ENCODE measurements around the gene ARMS2. TPM values are rescaled to one million over a fixed set of nuclear protein-coding genes. Genes with fewer than 3 reads are reported as not detected.

The ARMS2 gene
- total RNA-seq, 1 donor: not detected

- no peak overlapping the region for H3K4me3 ChIP-seq (ENCODE audit: insufficient read depth, low read length)
- DNase-seq (ENCODE audit: insufficient read length, low spot score, missing footprints): no peak
- H3K9me3 ChIP-seq (ENCODE audit: low read depth, low read length): no peaks in the 10 kb centered on the region
- no peak for TF ChIP-seq CTCF (IDR thresholded peaks at IDR 0.05; ENCODE audit: extremely low read depth, low read depth, low read length)
- H3K27me3 ChIP-seq (ENCODE audit: insufficient read depth, low read length): no peaks in the 10 kb centered on the region
- H3K36me3 ChIP-seq (ENCODE audit: insufficient read depth, low read length): no peaks in the 10 kb centered on the region
- H3K79me2 ChIP-seq (ENCODE audit: insufficient read depth, low read length): no peaks in the 10 kb centered on the region
- no peak overlapping the region for H3K4me2 ChIP-seq (ENCODE audit: insufficient read depth, low read length)
- H3K27ac ChIP-seq (ENCODE audit: low read depth, low read length): no peak overlapping the region
- H2AFZ ChIP-seq (ENCODE audit: low read length): no peak overlapping the region
- H3K4me1 ChIP-seq (ENCODE audit: insufficient read depth, low read length): peaks cover 5% of the 10 kb centered on the region
- no peaks in the 10 kb centered on the region for H4K20me1 ChIP-seq (ENCODE audit: insufficient read depth, low read length)
These were observed 4.0 kb upstream of the ARMS2 start for GRCh38 chr10:122450353-122450990.

DNA sequence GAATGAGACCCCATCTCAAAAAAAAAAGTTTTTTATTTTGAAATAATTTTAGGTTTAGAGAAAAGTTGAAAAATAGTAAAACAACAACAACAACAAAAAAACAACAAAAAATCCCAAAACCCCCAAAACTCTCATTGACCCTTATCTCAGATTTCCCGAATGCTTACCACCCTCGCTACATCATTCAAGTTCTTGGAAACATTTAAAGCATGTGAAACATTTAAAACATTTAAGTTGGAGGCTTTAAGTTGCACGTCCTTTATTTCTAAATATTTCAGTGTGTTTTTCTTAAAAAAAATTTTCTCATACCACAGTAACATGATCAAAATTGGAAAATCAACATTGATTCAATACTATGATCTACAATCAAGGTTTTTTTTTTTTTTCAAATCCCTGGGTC is 382 bp upstream of the ARMS2 start:
- no peaks in the 10 kb centered on the region for H3K79me2 ChIP-seq (ENCODE audit: insufficient read depth, low read length)
- no peaks in the 10 kb centered on the region for H4K20me1 ChIP-seq (ENCODE audit: insufficient read depth, low read length)
- no peak overlapping the region for H3K4me2 ChIP-seq (ENCODE audit: insufficient read depth, low read length)
- H3K4me3 ChIP-seq (ENCODE audit: insufficient read depth, low read length): no peak overlapping the region
- peaks cover 8% of the 10 kb centered on the region for H3K27me3 ChIP-seq (ENCODE audit: insufficient read depth, low read length)
- no peak overlapping the region for H3K27ac ChIP-seq (ENCODE audit: low read depth, low read length)
- TF ChIP-seq CTCF (IDR thresholded peaks at IDR 0.05; ENCODE audit: extremely low read depth, low read depth, low read length): no peak
- H3K36me3 ChIP-seq (ENCODE audit: insufficient read depth, low read length): no peaks in the 10 kb centered on the region
- H3K4me1 ChIP-seq (ENCODE audit: insufficient read depth, low read length): no peaks in the 10 kb centered on the region
- no peak for DNase-seq (ENCODE audit: insufficient read length, low spot score, missing footprints)
- H3K9me3 ChIP-seq (ENCODE audit: low read depth, low read length): no peaks in the 10 kb centered on the region
- H2AFZ ChIP-seq (ENCODE audit: low read length): no peak overlapping the region

DNA sequence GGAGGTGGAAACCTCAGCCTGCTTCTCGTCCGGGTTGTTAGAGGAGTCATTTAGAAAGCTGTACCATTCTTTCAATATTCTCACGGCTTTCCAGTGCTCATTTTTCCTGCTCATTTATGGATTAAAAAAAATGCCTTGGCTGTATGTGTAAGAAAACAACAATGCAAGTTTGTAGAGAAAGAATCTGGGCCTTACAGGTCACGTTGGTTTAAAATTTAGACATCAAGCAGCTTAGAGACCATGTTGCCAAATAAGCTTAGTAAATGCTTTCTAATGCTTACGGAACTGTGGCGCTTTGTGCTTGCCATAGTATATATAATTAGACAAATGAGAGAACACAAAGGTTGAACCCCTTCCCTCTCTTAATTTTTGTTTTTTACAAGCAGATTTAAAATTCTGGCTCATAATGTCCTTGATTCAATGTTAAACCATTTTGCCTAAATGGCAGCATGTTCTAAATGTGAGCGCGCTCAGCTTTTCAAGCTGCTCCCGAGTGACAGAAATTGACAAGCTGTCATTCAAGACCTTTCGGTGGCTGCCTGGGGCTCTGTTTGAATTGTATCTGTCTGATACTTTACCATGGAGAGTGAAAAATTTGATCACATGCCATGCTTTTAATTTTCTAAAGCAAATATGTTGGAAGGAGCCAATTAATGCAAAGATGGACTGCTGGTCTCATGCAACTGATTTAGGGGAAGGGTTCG is 1.1 kb downstream of the ARMS2 start:
- Histone ChIP-seq H3K9me3 (ENCODE audit: low read depth, low read length) (no peaks in the 10 kb centered on the region), H3K4me2 (ENCODE audit: insufficient read depth, low read length) (no peak overlapping the region), H4K20me1 (ENCODE audit: insufficient read depth, low read length) (no peaks in the 10 kb centered on the region), H2AFZ (ENCODE audit: low read length) (no peak overlapping the region), H3K27ac (ENCODE audit: low read depth, low read length) (no peak overlapping the region), H3K4me3 (ENCODE audit: insufficient read depth, low read length) (no peak overlapping the region), H3K36me3 (ENCODE audit: insufficient read depth, low read length) (no peaks in the 10 kb centered on the region), H3K27me3 (ENCODE audit: insufficient read depth, low read length) (peaks cover 8% of the 10 kb centered on the region), H3K4me1 (ENCODE audit: insufficient read depth, low read length) (peaks cover 2% of the 10 kb centered on the region), H3K79me2 (ENCODE audit: insufficient read depth, low read length) (no peaks in the 10 kb centered on the region)
- TF ChIP-seq CTCF (IDR thresholded peaks at IDR 0.05; ENCODE audit: extremely low read depth, low read depth, low read length): no peak
- no peak for DNase-seq (ENCODE audit: insufficient read length, low spot score, missing footprints)

DNA sequence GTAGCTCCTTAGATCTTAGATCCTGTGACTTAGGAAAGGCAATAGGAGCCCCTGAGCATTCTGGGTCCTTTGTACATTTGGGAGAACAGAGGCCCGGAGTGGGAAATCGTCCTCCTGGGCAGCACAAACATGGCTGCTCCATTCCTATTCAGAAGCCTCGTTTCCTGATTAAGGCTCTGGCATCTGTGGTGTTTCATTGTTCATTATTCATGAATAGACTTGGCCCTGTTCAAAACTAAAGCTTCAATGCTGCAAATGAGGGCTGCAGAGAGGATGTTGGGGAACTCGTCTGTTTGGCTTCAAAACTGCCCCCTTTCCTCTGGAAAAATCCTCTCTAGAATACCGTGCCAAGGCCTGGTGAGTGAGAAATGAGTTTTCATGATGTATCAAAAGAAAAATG is 3.5 kb downstream of the ARMS2 start:
- H4K20me1 ChIP-seq (ENCODE audit: insufficient read depth, low read length): peaks cover 5% of the 10 kb centered on the region
- H3K4me2 ChIP-seq (ENCODE audit: insufficient read depth, low read length): no peak overlapping the region
- H3K4me1 ChIP-seq (ENCODE audit: insufficient read depth, low read length): peaks cover 6% of the 10 kb centered on the region

More for the DNA sequence above, 3.5 kb downstream of the ARMS2 start:
- Histone ChIP-seq H3K27ac (ENCODE audit: low read depth, low read length) (no peak overlapping the region), H2AFZ (ENCODE audit: low read length) (no peak overlapping the region), H3K36me3 (ENCODE audit: insufficient read depth, low read length) (no peaks in the 10 kb centered on the region), H3K27me3 (ENCODE audit: insufficient read depth, low read length) (peaks cover 8% of the 10 kb centered on the region), H3K4me3 (ENCODE audit: insufficient read depth, low read length) (no peak overlapping the region), H3K79me2 (ENCODE audit: insufficient read depth, low read length) (peaks cover 2% of the 10 kb centered on the region), H3K9me3 (ENCODE audit: low read depth, low read length) (no peaks in the 10 kb centered on the region)
- DNase-seq (ENCODE audit: insufficient read length, low spot score, missing footprints): no peak
- no peak for TF ChIP-seq CTCF (IDR thresholded peaks at IDR 0.05; ENCODE audit: extremely low read depth, low read depth, low read length)
